H9 (cell line): ENCODE measurements around the gene MIPEP. TPM values are rescaled to one million over a fixed set of nuclear protein-coding genes. Genes with fewer than 3 reads are reported as not detected.

Source experiments
- DNase-seq: peaks from one replicate; pipeline ENCODE4 v3.0.0-alpha.2; 2017
- H2AFZ ChIP-seq: one replicate; pipeline ENCODE4 v1.6.1; 2013; ENCODE audit warnings: mild to moderate bottlenecking, low read length, control low read depth, moderate library complexity
- H2AK5ac ChIP-seq: 2 replicates; pipeline ENCODE4 v1.6.1; 2013; ENCODE audit warnings: low read length, control low read depth, mixed read lengths; ENCODE audit not compliant: insufficient read length
- H2BK120ac ChIP-seq: one replicate; pipeline ENCODE4 v1.6.1; 2013; ENCODE audit warnings: low read depth, mild to moderate bottlenecking, low read length, control low read depth, inconsistent platforms; ENCODE audit not compliant: poor library complexity, severe bottlenecking
- H2BK12ac ChIP-seq: 2 replicates; pipeline ENCODE4 v1.6.1; 2013; ENCODE audit warnings: low read length, control low read depth, mixed read lengths, low read depth; ENCODE audit not compliant: insufficient read length
- H2BK15ac ChIP-seq: 2 replicates; pipeline ENCODE4 v1.6.1; 2013; ENCODE audit warnings: low read depth, low read length, control low read depth
- H2BK20ac ChIP-seq: one replicate; pipeline ENCODE4 v1.6.1; 2013; ENCODE audit warnings: low read depth, mild to moderate bottlenecking, low read length, control low read depth, inconsistent platforms; ENCODE audit not compliant: poor library complexity, severe bottlenecking
- H2BK5ac ChIP-seq: 2 replicates; pipeline ENCODE4 v1.6.1; 2013; ENCODE audit warnings: low read length, control low read depth, mixed read lengths; ENCODE audit not compliant: insufficient read length
- H3K14ac ChIP-seq: 2 replicates; pipeline ENCODE4 v1.6.1; 2013; ENCODE audit warnings: low read length, control low read depth; ENCODE audit not compliant: insufficient read depth
- H3K18ac ChIP-seq: 2 replicates; pipeline ENCODE4 v1.6.1; 2013; ENCODE audit warnings: low read depth, mild to moderate bottlenecking, mixed read lengths, low read length, control low read depth; ENCODE audit not compliant: insufficient read length
- H3K23ac ChIP-seq: 2 replicates; pipeline ENCODE4 v1.6.1; 2013; ENCODE audit warnings: low read length, control low read depth, mixed read lengths, low read depth; ENCODE audit not compliant: insufficient read length
- H3K23me2 ChIP-seq: 2 replicates; pipeline ENCODE4 v1.6.1; 2013; ENCODE audit warnings: low read depth, mild to moderate bottlenecking, mixed read lengths, low read length, control low read depth; ENCODE audit not compliant: insufficient read length, poor library complexity, severe bottlenecking
- H3K27ac ChIP-seq: 2 replicates; pipeline ENCODE4 v1.5.1; 2013; ENCODE audit warnings: low read length, control low read depth, mixed read lengths, low read depth; ENCODE audit not compliant: insufficient read length
- H3K27me3 ChIP-seq: 2 replicates; pipeline ENCODE4 v1.6.1; 2013; ENCODE audit warnings: low read length, control low read depth, inconsistent platforms; ENCODE audit not compliant: insufficient read depth
- H3K4ac ChIP-seq: 2 replicates; pipeline ENCODE4 v1.6.1; 2013; ENCODE audit warnings: low read depth, mild to moderate bottlenecking, control low read depth, inconsistent platforms, low read length, moderate library complexity
- H3K4me1 ChIP-seq: 2 replicates; pipeline ENCODE4 v1.6.1; 2013; ENCODE audit warnings: low read length, control low read depth, inconsistent platforms; ENCODE audit not compliant: insufficient read depth
- H3K4me2 ChIP-seq: 2 replicates; pipeline ENCODE4 v1.6.1; 2013; ENCODE audit warnings: low read length, control low read depth, mixed read lengths; ENCODE audit not compliant: insufficient read length, insufficient read depth
- H3K56ac ChIP-seq: 2 replicates; pipeline ENCODE4 v1.6.1; 2013; ENCODE audit warnings: low read depth, mild to moderate bottlenecking, mixed read lengths, low read length, control low read depth; ENCODE audit not compliant: insufficient read length
- H3K79me1 ChIP-seq: 2 replicates; pipeline ENCODE4 v1.6.1; 2013; ENCODE audit warnings: low read depth, mild to moderate bottlenecking, moderate library complexity, low read length, control low read depth, inconsistent platforms; ENCODE audit not compliant: insufficient read depth, poor library complexity, severe bottlenecking
- H3K79me2 ChIP-seq: 2 replicates; pipeline ENCODE4 v1.6.1; 2013; ENCODE audit warnings: low read length, control low read depth, inconsistent platforms; ENCODE audit not compliant: insufficient read depth
- H3K9ac ChIP-seq: 2 replicates; pipeline ENCODE4 v1.6.1; 2013; ENCODE audit warnings: low read length, control low read depth, mixed read lengths; ENCODE audit not compliant: insufficient read length; ENCODE audit errors: extremely low read depth
- H3K9me3 ChIP-seq: one replicate; pipeline ENCODE4 v1.6.1; 2013; ENCODE audit warnings: low read depth, low read length, inconsistent platforms; ENCODE audit not compliant: control insufficient read depth
- H3T11ph ChIP-seq: one replicate; pipeline ENCODE4 v1.6.1; 2013; ENCODE audit warnings: mild to moderate bottlenecking, low read length, control low read depth, inconsistent platforms
- H4K20me1 ChIP-seq: one replicate; pipeline ENCODE4 v1.6.1; 2013; ENCODE audit not compliant: control insufficient read depth, insufficient read length, insufficient read depth
- H4K5ac ChIP-seq: 2 replicates; pipeline ENCODE4 v1.6.1; 2013; ENCODE audit warnings: low read depth, mild to moderate bottlenecking, mixed read lengths, low read length, control low read depth; ENCODE audit not compliant: insufficient read length
- H4K8ac ChIP-seq: replicated peaks from 2 replicates; pipeline ENCODE4 v1.6.1; 2013; ENCODE audit warnings: low read length, control low read depth, mixed read lengths, low read depth; ENCODE audit not compliant: insufficient read length
- H4K91ac ChIP-seq: 2 replicates; pipeline ENCODE4 v1.6.1; 2013; ENCODE audit warnings: low read depth, mild to moderate bottlenecking, moderate library complexity, mixed read lengths, low read length, control low read depth; ENCODE audit not compliant: insufficient read length
- H3K27ac Mint-ChIP-seq, 3 experiments: 2 replicates in 2 of 3; 3 replicates in 1 of 3; pipeline ENCODE4 v1.8.0; 2020 to 2021; ENCODE audit warnings: mixed read lengths in 3 of 3, mild to moderate bottlenecking in 1 of 3, moderate library complexity in 1 of 3
- H3K27me3 Mint-ChIP-seq: 2 replicates; pipeline ENCODE4 v1.8.0; 2021; ENCODE audit warnings: low read depth, mild to moderate bottlenecking, moderate library complexity, mixed read lengths
- H3K36me3 Mint-ChIP-seq, 3 experiments: 2 replicates in 2 of 3; 3 replicates in 1 of 3; pipeline ENCODE4 v1.8.0; 2020 to 2021; ENCODE audit warnings: low read depth in 3 of 3, mixed read lengths in 3 of 3; ENCODE audit not compliant: insufficient read depth in 1 of 3
- H3K4me1 Mint-ChIP-seq, 2 experiments: 2 replicates each; pipeline ENCODE4 v1.8.0; 2020; ENCODE audit warnings: mixed read lengths in 2 of 2
- H3K4me3 Mint-ChIP-seq, 2 experiments: 2 replicates in 1 of 2; 3 replicates in 1 of 2; pipeline ENCODE4 v1.8.0; 2020 to 2021; ENCODE audit warnings: mild to moderate bottlenecking in 2 of 2, mixed read lengths in 2 of 2, moderate library complexity in 1 of 2
- H3K9me3 Mint-ChIP-seq, 2 experiments: 2 replicates in 1 of 2; 3 replicates in 1 of 2; pipeline ENCODE4 v1.8.0; 2020; ENCODE audit warnings: mild to moderate bottlenecking in 2 of 2, mixed read lengths in 2 of 2, moderate library complexity in 1 of 2
- WGBS: extraction: QIAGEN DNeasy Blood & Tissue Kit; methylation state at CpG from one replicate; pipeline ENCODE4 v1.1.7; 2013; ENCODE audit warnings: missing lambda C conversion rate, low lambda C conversion rate, mixed read lengths; ENCODE audit not compliant: insufficient read length; ENCODE audit errors: extremely low coverage; 5-methylcytosine and 5-hydroxymethylcytosine counted together
- total RNA-seq: library from RNA; stranded (reverse); gene quantifications from 2 replicates; pipeline ENCODE4 v1.2.1, GENCODE V29; 2021
- TF ChIP-seq, protein P1 (sequence below): fragments of 200-600 bp; sonication (generic); conservative IDR thresholded peaks from 3 replicates; pipeline ENCODE4 v1.8.0; 2021; ENCODE audit warnings: antibody characterized with exemption, mild to moderate bottlenecking

Gene MIPEP
- total RNA-seq, 1 experiment from 2014 or later = 18.5 TPM

- Histone ChIP-seq H4K91ac (no peak overlapping the region), H3K14ac (no peak overlapping the region), H2BK20ac (no peak overlapping the region), H3K18ac (no peak overlapping the region), H3K27me3 (no peaks in the 10 kb centered on the region), H4K5ac (no peak overlapping the region), H2BK5ac (no peak overlapping the region), H3K23ac (no peak overlapping the region), H4K20me1 (no peaks in the 10 kb centered on the region), H2BK15ac (no peak overlapping the region), H3K4ac (no peak overlapping the region), H2BK120ac (no peak overlapping the region), H2BK12ac (no peak overlapping the region), H3K79me1 (no peaks in the 10 kb centered on the region), H3K79me2 (no peaks in the 10 kb centered on the region), H3K23me2 (no peaks in the 10 kb centered on the region), H3K27ac (no peak overlapping the region), H2AFZ (no peak overlapping the region), H3T11ph (no peak overlapping the region), H4K8ac (no peak overlapping the region), H3K9ac (no peak overlapping the region), H3K56ac (no peak overlapping the region), H3K4me1 (no peaks in the 10 kb centered on the region), H3K9me3 (no peaks in the 10 kb centered on the region), H3K4me2 (no peak overlapping the region), H2AK5ac (no peak overlapping the region)
- no peak for DNase-seq
- Mint-ChIP-seq H3K27ac (no peak overlapping the region), H3K9me3 (peaks cover 16% of the 10 kb centered on the region in 2 experiments), H3K27me3 (no peaks in the 10 kb centered on the region), H3K4me3 (no peak overlapping the region), H3K4me1 (peaks cover 13 to 14% of the 10 kb centered on the region in 2 experiments), H3K36me3 (peaks cover 21 to 28% (median 23%) of the 10 kb centered on the region in 3 experiments)
- TF ChIP-seq, protein P1, sequence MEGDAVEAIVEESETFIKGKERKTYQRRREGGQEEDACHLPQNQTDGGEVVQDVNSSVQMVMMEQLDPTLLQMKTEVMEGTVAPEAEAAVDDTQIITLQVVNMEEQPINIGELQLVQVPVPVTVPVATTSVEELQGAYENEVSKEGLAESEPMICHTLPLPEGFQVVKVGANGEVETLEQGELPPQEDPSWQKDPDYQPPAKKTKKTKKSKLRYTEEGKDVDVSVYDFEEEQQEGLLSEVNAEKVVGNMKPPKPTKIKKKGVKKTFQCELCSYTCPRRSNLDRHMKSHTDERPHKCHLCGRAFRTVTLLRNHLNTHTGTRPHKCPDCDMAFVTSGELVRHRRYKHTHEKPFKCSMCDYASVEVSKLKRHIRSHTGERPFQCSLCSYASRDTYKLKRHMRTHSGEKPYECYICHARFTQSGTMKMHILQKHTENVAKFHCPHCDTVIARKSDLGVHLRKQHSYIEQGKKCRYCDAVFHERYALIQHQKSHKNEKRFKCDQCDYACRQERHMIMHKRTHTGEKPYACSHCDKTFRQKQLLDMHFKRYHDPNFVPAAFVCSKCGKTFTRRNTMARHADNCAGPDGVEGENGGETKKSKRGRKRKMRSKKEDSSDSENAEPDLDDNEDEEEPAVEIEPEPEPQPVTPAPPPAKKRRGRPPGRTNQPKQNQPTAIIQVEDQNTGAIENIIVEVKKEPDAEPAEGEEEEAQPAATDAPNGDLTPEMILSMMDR = no peak
- no CpG with 5 or more reads among the region's 2 CpGs for whole genome bisulfite sequencing
These were observed 92.6 kb downstream of the MIPEP start for GRCh38 chr13:23796551-23796950.
